Colonic mucosa (tissue), 4 donors: ENCODE results near the gene SOX8. TPM values are rescaled to one million over a fixed set of nuclear protein-coding genes. Genes with fewer than 3 reads are reported as not detected.

Experiments
- DNase-seq: peaks from one replicate; pipeline ENCODE4 v3.0.0-alpha.2; 2020
- H3K27ac ChIP-seq: fragments of 200-600 bp; one replicate; pipeline ENCODE4 v1.8.0; 2021
- H3K27me3 ChIP-seq: fragments of 200-600 bp; one replicate; pipeline ENCODE4 v1.8.0; 2021
- H3K36me3 ChIP-seq: fragments of 200-600 bp; one replicate; pipeline ENCODE4 v1.8.0; 2021
- H3K4me1 ChIP-seq: fragments of 200-600 bp; one replicate; pipeline ENCODE4 v1.8.0; 2021; ENCODE audit warnings: mild to moderate bottlenecking
- H3K4me3 ChIP-seq: fragments of 200-600 bp; one replicate; pipeline ENCODE4 v1.8.0; 2021
- H3K9ac ChIP-seq, 2 donors: one replicate each; pipeline ENCODE4 v1.7.0; 2013; ENCODE audit warnings: control low read depth in 2 of 2, low read depth in 2 of 2, low read length in 2 of 2
- H3K9me3 ChIP-seq: fragments of 200-600 bp; one replicate; pipeline ENCODE4 v1.8.0; 2021
- CTCF ChIP-seq: fragments of 200-600 bp; IDR thresholded peaks from one replicate; pipeline ENCODE4 v1.8.0; 2022; ENCODE audit warnings: antibody characterized with exemption, mild to moderate bottlenecking
- intact Hi-C: fragments of 100-400 bp; cut with DNase I; formaldehyde crosslinking; loops from one replicate; pipeline ENCODE4 v1.14.1; 2022
- total RNA-seq, 2 donors: library from RNA; stranded (reverse); fragmentation: NEBNext Ultra II Directional in 1 of 2; extraction: Animal tissue kit (Norgen Biotek cat#: 25700) in 1 of 2; gene quantifications; one replicate each; pipeline ENCODE4 v1.2.1, GENCODE V29; 2021
- donor health status: healthy.
- donor health status: DM: no; HTN: no; CAD: no.
- donor health status: DM: no; HTN: no; CAD: no.

Gene SOX8
- total RNA-seq, 2 donors from 2014 or later: 0.20 to 0.61 TPM

GRCh38 chr16:979859-980594 lies 1.5 kb upstream of the SOX8 start:
- H3K27ac ChIP-seq: no peak overlapping the region
- no peak for TF ChIP-seq CTCF

GRCh38 chr16:980595-980854 lies 1.0 kb upstream of the SOX8 start:
- Histone ChIP-seq H3K36me3 (no peaks in the 10 kb centered on the region), H3K4me1 (no peaks in the 10 kb centered on the region), H3K9me3 (no peaks in the 10 kb centered on the region), H3K27me3 (peaks cover 34% of the 10 kb centered on the region), H3K9ac (peak overlapping the region in 1 of 2 donors; percentile 2), H3K27ac (no peak overlapping the region), H3K4me3 (peak overlapping the region; percentile 39)
- intact Hi-C loops: no loop called here
- no peak for TF ChIP-seq CTCF
- DNase-seq: no peak

More at GRCh38 chr16:979859-980594, 1.5 kb upstream of the SOX8 start:
- peaks cover 34% of the 10 kb centered on the region for H3K27me3 ChIP-seq
- no peak for DNase-seq
- H3K9ac ChIP-seq: peak overlapping the region in 1 of 2 donors; percentile 2
- H3K4me1 ChIP-seq: no peaks in the 10 kb centered on the region
- H3K9me3 ChIP-seq: no peaks in the 10 kb centered on the region
- H3K4me3 ChIP-seq: peak overlapping the region; percentile 39
- H3K36me3 ChIP-seq: no peaks in the 10 kb centered on the region
- intact Hi-C loops: no loop called here

GRCh38 chr16:982145-983043 lies 824 bp downstream of the SOX8 start:
- Histone ChIP-seq H3K9ac (peak overlapping the region in 1 of 2 donors; percentile 24), H3K4me3 (peak overlapping the region; percentile 15), H3K27me3 (peaks cover 34% of the 10 kb centered on the region), H3K36me3 (no peaks in the 10 kb centered on the region), H3K27ac (no peak overlapping the region), H3K4me1 (no peaks in the 10 kb centered on the region), H3K9me3 (no peaks in the 10 kb centered on the region)
- no peak for DNase-seq
- intact Hi-C loops: no loop called here
- TF ChIP-seq CTCF: no peak

- Histone ChIP-seq H3K9me3 (no peaks in the 10 kb centered on the region), H3K9ac (no peak overlapping the region), H3K27ac (no peak overlapping the region), H3K4me3 (no peak overlapping the region), H3K4me1 (no peaks in the 10 kb centered on the region), H3K36me3 (no peaks in the 10 kb centered on the region), H3K27me3 (peaks cover 34% of the 10 kb centered on the region)
- intact Hi-C loops: no loop called here
- DNase-seq: no peak
- TF ChIP-seq CTCF: no peak
Measured at GRCh38 chr16:983044-984030, 1.8 kb downstream of the SOX8 start.

GRCh38 chr16:984121-984694 lies 2.6 kb downstream of the SOX8 start:
- Histone ChIP-seq H3K27ac (no peak overlapping the region), H3K4me1 (no peaks in the 10 kb centered on the region), H3K4me3 (no peak overlapping the region), H3K36me3 (no peaks in the 10 kb centered on the region), H3K27me3 (peaks cover 30% of the 10 kb centered on the region), H3K9me3 (no peaks in the 10 kb centered on the region), H3K9ac (no peak overlapping the region)
- intact Hi-C loops: no loop called here
- no peak for TF ChIP-seq CTCF
- no peak for DNase-seq
